DOHH2 (cell line): ENCODE data around the gene ARL15.

Source experiments
- H3F3A ChIP-seq: fragments of 200-600 bp; sonication (generic), shearing (Covaris generic); 2 replicates; pipeline ENCODE4 v1.6.0; 2016; ENCODE audit warnings: antibody characterized with exemption, mild to moderate bottlenecking; ENCODE audit not compliant: control insufficient read depth, insufficient read depth
- H3K27ac ChIP-seq: fragments of 200-600 bp; sonication (generic); 2 replicates; pipeline ENCODE4 v1.5.1; 2014; ENCODE audit warnings: low read depth, mild to moderate bottlenecking, low read length, moderate library complexity
- H3K27me3 ChIP-seq: fragments of 200-600 bp; sonication (generic); 2 replicates; pipeline ENCODE4 v1.6.1; 2014; ENCODE audit warnings: mild to moderate bottlenecking, low read length, mixed read lengths; ENCODE audit not compliant: control insufficient read depth
- H3K36me3 ChIP-seq: fragments of 200-600 bp; sonication (generic); 2 replicates; pipeline ENCODE4 v1.6.1; 2014; ENCODE audit warnings: mild to moderate bottlenecking, low read length, moderate library complexity, mixed read lengths; ENCODE audit not compliant: control insufficient read depth
- H3K4me1 ChIP-seq: fragments of 200-600 bp; sonication (generic); 2 replicates; pipeline ENCODE4 v1.6.1; 2014; ENCODE audit warnings: mild to moderate bottlenecking, low read length, mixed read lengths; ENCODE audit not compliant: control insufficient read depth
- H3K4me2 ChIP-seq: fragments of 200-600 bp; sonication (generic); 2 replicates; pipeline ENCODE4 v1.6.0; 2014; ENCODE audit warnings: mild to moderate bottlenecking, low read length, moderate library complexity
- H3K4me3 ChIP-seq: fragments of 200-600 bp; sonication (generic); 2 replicates; pipeline ENCODE4 v1.5.1; 2014; ENCODE audit warnings: mild to moderate bottlenecking, low read length, mixed read lengths
- H3K79me2 ChIP-seq: fragments of 200-600 bp; sonication (generic); 2 replicates; pipeline ENCODE4 v1.6.1; 2014; ENCODE audit warnings: mild to moderate bottlenecking, low read length, mixed read lengths; ENCODE audit not compliant: control insufficient read depth
- H3K9me2 ChIP-seq: fragments of 200-600 bp; sonication (generic); replicated peaks from 2 replicates; pipeline ENCODE4 v1.6.1; 2014; ENCODE audit warnings: mild to moderate bottlenecking, low read length, mixed read lengths; ENCODE audit not compliant: control insufficient read depth
- H3K9me3 ChIP-seq: fragments of 200-600 bp; sonication (generic); 2 replicates; pipeline ENCODE4 v1.6.1; 2014; ENCODE audit warnings: antibody characterized with exemption, low read length, mixed read lengths; ENCODE audit not compliant: control insufficient read depth, insufficient read depth
- H4K20me1 ChIP-seq: fragments of 200-600 bp; sonication (generic); 2 replicates; pipeline ENCODE4 v1.6.0; 2014; ENCODE audit warnings: low read depth, mild to moderate bottlenecking, antibody characterized with exemption, low read length, moderate library complexity; ENCODE audit not compliant: control insufficient read depth, insufficient read depth
- EZH2phosphoT487 ChIP-seq: fragments of 200-600 bp; sonication (generic); IDR thresholded peaks from 2 replicates; pipeline ENCODE4 v1.6.1; 2017; ENCODE audit warnings: borderline replicate concordance, mild to moderate bottlenecking, antibody characterized with exemption, low read length, moderate library complexity, mixed read lengths
- TF ChIP-seq, protein P1 (sequence below): fragments of 200-600 bp; sonication (generic); IDR thresholded peaks from one replicate; pipeline ENCODE4 v1.5.1; 2014; ENCODE audit warnings: antibody characterized with exemption, mild to moderate bottlenecking, low read depth, low read length; ENCODE audit not compliant: poor library complexity, severe bottlenecking

The ARL15 gene

DNA sequence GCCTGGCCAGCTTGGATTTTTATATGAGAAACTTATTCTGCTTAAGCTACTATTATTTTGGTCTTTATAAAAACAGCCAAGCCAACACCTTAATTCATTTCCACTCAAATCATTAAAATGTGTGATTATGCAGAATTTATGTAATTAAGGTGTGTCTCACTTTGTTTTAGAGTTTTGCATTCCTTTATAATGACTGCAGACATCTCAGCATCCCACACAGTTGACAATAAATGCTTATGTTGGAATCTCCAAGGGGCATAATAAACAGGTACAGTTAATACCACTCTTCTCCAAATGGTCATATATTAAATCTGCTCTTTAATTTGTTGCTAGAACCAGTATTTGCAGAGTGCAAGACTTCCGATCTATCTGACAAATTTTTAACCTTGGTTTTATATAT lies 34.3 kb downstream of the ARL15 start:
- Histone ChIP-seq H4K20me1 (no peaks in the 10 kb centered on the region), H3K9me2 (no peaks in the 10 kb centered on the region), H3F3A (no peaks in the 10 kb centered on the region), H3K27ac (no peak overlapping the region), H3K4me2 (no peak overlapping the region), H3K4me3 (no peak overlapping the region), H3K9me3 (no peaks in the 10 kb centered on the region), H3K36me3 (no peaks in the 10 kb centered on the region), H3K79me2 (no peaks in the 10 kb centered on the region), H3K4me1 (no peaks in the 10 kb centered on the region), H3K27me3 (no peaks in the 10 kb centered on the region)
- TF ChIP-seq, protein P1, sequence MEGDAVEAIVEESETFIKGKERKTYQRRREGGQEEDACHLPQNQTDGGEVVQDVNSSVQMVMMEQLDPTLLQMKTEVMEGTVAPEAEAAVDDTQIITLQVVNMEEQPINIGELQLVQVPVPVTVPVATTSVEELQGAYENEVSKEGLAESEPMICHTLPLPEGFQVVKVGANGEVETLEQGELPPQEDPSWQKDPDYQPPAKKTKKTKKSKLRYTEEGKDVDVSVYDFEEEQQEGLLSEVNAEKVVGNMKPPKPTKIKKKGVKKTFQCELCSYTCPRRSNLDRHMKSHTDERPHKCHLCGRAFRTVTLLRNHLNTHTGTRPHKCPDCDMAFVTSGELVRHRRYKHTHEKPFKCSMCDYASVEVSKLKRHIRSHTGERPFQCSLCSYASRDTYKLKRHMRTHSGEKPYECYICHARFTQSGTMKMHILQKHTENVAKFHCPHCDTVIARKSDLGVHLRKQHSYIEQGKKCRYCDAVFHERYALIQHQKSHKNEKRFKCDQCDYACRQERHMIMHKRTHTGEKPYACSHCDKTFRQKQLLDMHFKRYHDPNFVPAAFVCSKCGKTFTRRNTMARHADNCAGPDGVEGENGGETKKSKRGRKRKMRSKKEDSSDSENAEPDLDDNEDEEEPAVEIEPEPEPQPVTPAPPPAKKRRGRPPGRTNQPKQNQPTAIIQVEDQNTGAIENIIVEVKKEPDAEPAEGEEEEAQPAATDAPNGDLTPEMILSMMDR = no peak
- no peak for TF ChIP-seq EZH2phosphoT487

DNA sequence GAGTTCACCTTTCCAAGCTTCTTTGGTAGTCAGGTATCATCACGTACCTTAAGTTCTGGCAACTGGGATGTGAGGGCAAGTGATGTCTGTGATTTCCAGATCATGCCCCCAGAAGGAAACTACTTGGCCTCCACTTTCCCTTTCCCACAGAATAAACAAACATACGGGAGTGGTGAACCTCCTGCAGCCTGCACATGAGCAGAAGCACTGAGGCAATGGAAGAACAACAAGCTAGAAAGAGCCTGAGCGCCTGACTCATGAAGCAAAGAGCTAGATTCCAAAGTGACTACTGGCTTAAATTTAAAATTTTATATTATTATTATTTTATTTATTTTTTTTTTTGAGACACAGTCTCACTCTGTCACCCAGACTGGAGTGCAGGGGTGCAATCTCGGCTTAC lies 35.0 kb downstream of the ARL15 start:
- Histone ChIP-seq H3K4me2 (no peak overlapping the region), H3K9me3 (peaks cover 5% of the 10 kb centered on the region; the same call in 1 of the 2 replicates), H3K9me2 (no peaks in the 10 kb centered on the region), H4K20me1 (no peaks in the 10 kb centered on the region), H3F3A (no peaks in the 10 kb centered on the region), H3K27ac (no peak overlapping the region), H3K4me1 (no peaks in the 10 kb centered on the region), H3K36me3 (no peaks in the 10 kb centered on the region), H3K4me3 (no peak overlapping the region), H3K79me2 (no peaks in the 10 kb centered on the region), H3K27me3 (no peaks in the 10 kb centered on the region)
- TF ChIP-seq EZH2phosphoT487 = no peak
- TF ChIP-seq, protein P1 = no peak

DNA sequence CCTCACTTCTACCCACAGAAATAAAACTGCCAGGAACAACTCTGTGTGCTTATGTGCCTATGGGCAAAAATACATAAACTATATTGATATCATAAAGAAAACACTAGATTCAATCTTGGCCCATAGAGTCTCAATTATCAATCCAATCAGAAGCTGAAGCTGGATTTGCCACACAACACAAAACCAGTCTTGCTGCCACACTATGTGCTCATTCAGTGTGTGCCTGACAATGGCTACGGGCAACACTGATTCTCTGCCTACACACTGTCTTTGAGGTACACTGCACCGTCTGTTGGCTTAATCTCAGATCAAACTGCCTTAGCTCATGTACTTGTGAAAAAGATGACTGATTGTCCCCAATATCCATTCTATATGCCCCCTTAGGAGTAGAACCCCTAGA lies 35.4 kb downstream of the ARL15 start:
- H3K79me2 ChIP-seq = no peaks in the 10 kb centered on the region
- TF ChIP-seq EZH2phosphoT487 = no peak
- TF ChIP-seq, protein P1 = no peak
- no peak overlapping the region for H3K4me3 ChIP-seq
- no peaks in the 10 kb centered on the region for H3K9me2 ChIP-seq
- no peak overlapping the region for H3K27ac ChIP-seq
- peaks cover 5% of the 10 kb centered on the region; the same call in 1 of the 2 replicates for H3K9me3 ChIP-seq
- H3K4me2 ChIP-seq = no peak overlapping the region
- H4K20me1 ChIP-seq = no peaks in the 10 kb centered on the region
- no peaks in the 10 kb centered on the region for H3K27me3 ChIP-seq
- no peaks in the 10 kb centered on the region for H3K4me1 ChIP-seq
- H3K36me3 ChIP-seq = no peaks in the 10 kb centered on the region
- H3F3A ChIP-seq = no peaks in the 10 kb centered on the region

DNA sequence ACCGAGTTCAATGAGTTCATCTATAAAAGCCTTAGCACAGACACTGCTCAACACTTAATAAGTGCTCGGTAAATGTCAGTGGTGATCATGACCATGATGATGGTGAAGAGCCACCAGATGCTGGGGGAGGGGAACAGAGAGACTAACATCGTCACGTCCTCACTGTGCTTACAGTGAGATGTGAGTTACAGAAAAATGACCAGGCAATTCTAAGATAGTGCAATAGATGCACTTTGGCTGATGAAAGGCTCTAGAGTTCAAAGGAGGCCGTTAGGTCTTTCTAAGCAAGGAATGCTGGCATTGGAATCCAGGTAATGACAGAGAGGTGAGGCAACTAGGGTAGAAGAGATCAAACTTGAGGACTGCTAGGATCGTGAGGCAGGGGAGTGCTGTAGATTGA lies 36.7 kb downstream of the ARL15 start:
- no peak for TF ChIP-seq EZH2phosphoT487
- TF ChIP-seq, protein P1 = no peak
- H3K9me3 ChIP-seq = peaks cover 5% of the 10 kb centered on the region; the same call in 1 of the 2 replicates
- no peaks in the 10 kb centered on the region for H3F3A ChIP-seq
- no peak overlapping the region for H3K4me3 ChIP-seq
- H3K36me3 ChIP-seq = no peaks in the 10 kb centered on the region
- no peaks in the 10 kb centered on the region for H3K4me1 ChIP-seq
- no peaks in the 10 kb centered on the region for H3K27me3 ChIP-seq
- H3K27ac ChIP-seq = no peak overlapping the region
- H4K20me1 ChIP-seq = no peaks in the 10 kb centered on the region
- no peaks in the 10 kb centered on the region for H3K9me2 ChIP-seq
- H3K79me2 ChIP-seq = no peaks in the 10 kb centered on the region
- no peak overlapping the region for H3K4me2 ChIP-seq
